Measurements from ENCODE around the gene GDPGP1. TPM values are rescaled to one million over a fixed set of nuclear protein-coding genes. Genes with fewer than 3 reads are reported as not detected.
A peak's percentile ranks its signal among the peaks of the same experiment; 100 is the strongest.

Gene GDPGP1
- total RNA-seq, 1 donor from 2014 or later, result 11.2 TPM

- Histone ChIP-seq H3K9me3 (no peaks in the 10 kb centered on the region), H3K36me3 (peaks cover 82% of the 10 kb centered on the region), H3K4me3 (no peak overlapping the region), H3K27ac (no peak overlapping the region), H3K4me1 (peaks cover 10% of the 10 kb centered on the region), H3K27me3 (no peaks in the 10 kb centered on the region)
- intact Hi-C loops (cut with DNase I), result no loop called here
- DNase-seq, result no peak
- TF ChIP-seq CTCF (IDR thresholded peaks at IDR 0.05), result no peak
- no peak for ATAC-seq
These were observed 9.0 kb upstream of the GDPGP1 start for GRCh38 chr15:90225047-90225446.

DNA sequence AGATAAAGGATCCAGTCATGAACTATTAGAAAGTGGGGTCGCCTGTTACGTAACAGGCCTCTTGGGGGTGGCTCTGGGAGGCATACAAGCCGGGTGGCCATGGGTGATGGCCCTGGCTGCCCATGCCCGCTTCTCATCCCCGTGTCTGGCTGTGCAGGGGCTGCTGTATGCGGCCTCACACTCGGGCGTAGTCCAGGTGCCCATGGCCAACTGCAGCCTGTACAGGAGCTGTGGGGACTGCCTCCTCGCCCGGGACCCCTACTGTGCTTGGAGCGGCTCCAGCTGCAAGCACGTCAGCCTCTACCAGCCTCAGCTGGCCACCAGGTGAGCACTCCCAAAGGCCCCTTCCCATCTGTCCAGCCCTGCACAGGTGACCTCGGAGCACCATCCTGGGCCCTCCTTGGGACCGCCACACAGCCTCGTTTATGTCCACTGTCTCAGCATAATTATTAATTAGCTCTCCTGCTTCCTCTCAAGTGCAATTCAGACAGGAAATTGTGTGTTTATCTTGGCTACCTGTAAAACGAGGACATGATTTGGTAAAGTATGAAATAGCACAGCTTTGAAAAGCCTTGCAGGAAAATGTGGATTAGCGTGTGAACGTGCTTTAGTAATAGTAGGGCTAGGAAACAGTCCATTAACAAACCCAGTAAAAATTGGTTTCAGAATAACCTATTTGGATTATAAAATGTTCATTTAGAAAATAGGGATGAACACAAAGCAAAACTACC lies 8.3 kb upstream of the GDPGP1 start:
- ATAC-seq (peak; percentile 2), DNase-seq (no peak)
- no peak overlapping the region for H3K4me3 ChIP-seq
- H3K27me3 ChIP-seq, result no peaks in the 10 kb centered on the region
- H3K36me3 ChIP-seq, result peaks cover 89% of the 10 kb centered on the region
- intact Hi-C loops (cut with DNase I), result no loop called here
- H3K9me3 ChIP-seq, result no peaks in the 10 kb centered on the region
- H3K4me1 ChIP-seq, result peaks cover 13% of the 10 kb centered on the region
- H3K27ac ChIP-seq, result no peak overlapping the region
- TF ChIP-seq CTCF (IDR thresholded peaks at IDR 0.05), result no peak

DNA sequence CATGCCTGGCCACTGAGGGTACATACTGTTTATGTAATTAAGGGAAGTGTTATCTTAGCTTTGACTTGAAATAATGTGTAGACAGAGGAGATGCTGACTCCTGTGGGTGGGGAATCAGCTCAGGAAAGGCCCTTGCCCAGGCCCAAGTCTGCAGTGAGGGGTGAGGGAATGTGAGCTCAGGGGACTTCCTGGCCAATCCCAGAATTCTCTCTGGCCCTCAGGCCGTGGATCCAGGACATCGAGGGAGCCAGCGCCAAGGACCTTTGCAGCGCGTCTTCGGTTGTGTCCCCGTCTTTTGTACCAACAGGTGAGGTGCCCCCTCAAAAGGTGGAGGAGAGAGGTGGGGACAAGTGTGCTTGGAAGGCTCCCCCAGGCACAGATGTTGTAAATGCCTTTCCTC lies 6.7 kb upstream of the GDPGP1 start:
- no peak for DNase-seq
- TF ChIP-seq CTCF (IDR thresholded peaks at IDR 0.05), result no peak
- ATAC-seq, result no peak
- Histone ChIP-seq H3K4me1 (peaks cover 27% of the 10 kb centered on the region), H3K36me3 (peaks cover 84% of the 10 kb centered on the region), H3K27ac (no peak overlapping the region), H3K27me3 (no peaks in the 10 kb centered on the region), H3K9me3 (no peaks in the 10 kb centered on the region), H3K4me3 (no peak overlapping the region)
- intact Hi-C loops (cut with DNase I), result no loop called here

- Histone ChIP-seq H3K36me3 (peaks cover 79% of the 10 kb centered on the region), H3K27me3 (no peaks in the 10 kb centered on the region), H3K4me1 (peaks cover 34% of the 10 kb centered on the region), H3K9me3 (no peaks in the 10 kb centered on the region), H3K27ac (no peak overlapping the region), H3K4me3 (no peak overlapping the region)
- ATAC-seq, result no peak
- no peak for TF ChIP-seq CTCF (IDR thresholded peaks at IDR 0.05)
- no peak for DNase-seq
- intact Hi-C loops (cut with DNase I), result no loop called here
These were observed 5.9 kb upstream of the GDPGP1 start for GRCh38 chr15:90227816-90228772.

GRCh38 chr15:90228960-90229359 lies 5.0 kb upstream of the GDPGP1 start:
- intact Hi-C loops (cut with DNase I), result no loop called here

More at GRCh38 chr15:90228960-90229359, 5.0 kb upstream of the GDPGP1 start:
- Histone ChIP-seq H3K27me3 (no peaks in the 10 kb centered on the region), H3K9me3 (no peaks in the 10 kb centered on the region), H3K4me3 (no peak overlapping the region), H3K4me1 (peaks cover 34% of the 10 kb centered on the region), H3K36me3 (peaks cover 70% of the 10 kb centered on the region), H3K27ac (no peak overlapping the region)
- ATAC-seq, result no peak
- TF ChIP-seq CTCF (IDR thresholded peaks at IDR 0.05), result no peak
- no peak for DNase-seq

Data from upper lobe of right lung (tissue), 1 donor.